ELR (cell line): ENCODE measurements around the gene ASGR2.
"Not testable (repeated sequence)": the region's sequence is repeated elsewhere in the genome, so short reads cannot be mapped to it uniquely, and the experiment has no call there.

Source experiments
- DNase-seq: peaks from one replicate; pipeline ENCODE4 v3.0.0-alpha.2; 2015; ENCODE audit warnings: low read depth

ASGR2 gene

DNA sequence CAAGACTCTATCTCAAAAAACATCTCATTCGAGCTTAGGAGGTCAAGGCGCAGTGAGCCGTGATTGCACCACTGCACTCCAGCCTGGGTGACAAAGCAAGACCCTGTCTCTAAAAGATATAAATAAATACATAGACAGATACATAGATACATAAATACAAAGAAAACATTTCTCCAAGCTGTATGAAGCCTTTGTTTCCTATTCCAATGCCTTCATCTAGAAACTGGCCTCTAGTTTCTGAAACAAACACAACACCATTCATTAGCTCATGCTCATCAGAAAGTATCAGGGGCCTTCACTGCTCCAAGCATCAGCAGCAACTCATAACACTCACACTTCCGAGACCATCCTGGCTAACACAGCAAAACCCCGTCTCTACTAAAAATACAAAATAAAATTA is 10.3 kb upstream of the ASGR2 start:
- no peak for DNase-seq

DNA sequence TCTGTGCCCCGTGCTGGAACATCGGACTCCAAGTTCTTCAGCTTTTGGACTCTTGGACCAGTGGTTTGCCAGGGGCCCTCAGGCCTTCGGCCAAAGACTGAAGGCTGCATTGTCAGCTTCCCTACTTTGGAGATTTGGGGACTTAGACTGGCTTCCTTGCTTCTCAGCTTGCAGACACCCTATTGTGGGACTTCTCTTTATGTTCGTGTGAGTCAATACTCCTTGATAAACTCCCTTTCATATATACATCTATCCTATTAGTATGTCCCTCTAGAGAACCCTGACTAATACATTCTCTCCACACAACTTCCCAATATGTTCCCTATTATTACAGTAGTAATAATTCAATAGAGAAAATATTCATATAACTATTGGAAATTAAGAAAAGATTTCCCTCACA is 9.2 kb upstream of the ASGR2 start:
- DNase-seq, result no peak

DNA sequence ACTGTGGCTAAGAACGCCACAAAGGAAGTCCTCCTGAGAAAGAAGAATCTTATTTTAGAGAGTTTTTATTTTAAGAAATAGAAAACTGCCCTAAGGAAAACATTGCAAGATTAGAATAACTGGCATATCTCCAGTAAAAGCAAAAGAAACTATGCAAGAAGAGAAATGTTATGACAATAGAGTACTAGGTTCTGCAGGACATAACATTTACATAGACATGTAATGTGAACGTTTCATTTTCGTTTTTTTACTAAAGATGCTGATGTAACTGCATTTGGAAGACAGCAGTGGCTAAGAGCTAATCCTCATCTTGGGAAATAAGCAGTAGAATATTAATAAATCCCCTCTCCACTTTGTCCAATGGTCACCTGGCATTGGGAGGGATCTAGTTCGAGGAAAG is 7.8 kb upstream of the ASGR2 start:
- no peak for DNase-seq

DNA sequence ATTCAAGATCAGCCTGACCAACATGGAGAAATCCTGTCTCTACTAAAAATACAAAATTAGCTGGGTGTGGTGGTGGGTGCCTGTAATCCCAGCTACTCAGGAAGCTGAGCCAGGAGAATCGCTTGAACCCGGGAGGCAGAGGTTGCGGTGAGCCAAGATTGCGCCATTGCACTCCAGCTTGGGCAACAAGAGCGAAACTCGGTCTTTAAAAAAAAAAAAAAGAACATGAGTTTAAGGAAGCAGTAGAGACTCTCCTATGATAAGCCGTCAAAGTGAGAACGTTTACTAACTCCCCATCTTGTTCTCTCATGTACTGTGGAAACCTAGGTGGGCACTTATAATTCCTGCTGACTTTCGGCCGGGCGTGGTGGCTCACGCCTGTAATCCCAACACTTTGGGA is 6.0 kb upstream of the ASGR2 start:
- DNase-seq, result not testable (repeated sequence)

DNA sequence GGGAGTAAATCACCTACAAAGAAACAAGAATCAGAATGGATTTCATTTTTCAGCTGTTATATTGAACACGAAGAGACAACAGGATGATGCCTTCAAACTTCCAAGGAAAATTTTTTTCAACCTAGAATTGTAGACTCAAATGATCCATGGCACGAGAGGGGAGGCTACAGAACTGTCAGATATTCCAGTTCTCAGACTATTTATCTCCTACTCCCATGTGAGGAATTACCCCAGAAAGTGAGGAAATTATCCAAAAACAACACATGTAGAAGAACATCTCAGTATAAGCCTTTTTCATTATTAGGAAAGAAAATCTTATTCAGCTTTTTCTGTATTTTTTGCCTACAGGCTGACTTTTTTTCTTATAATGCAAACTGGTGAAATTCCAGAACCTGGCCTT is 5.5 kb upstream of the ASGR2 start:
- DNase-seq, result no peak

DNA sequence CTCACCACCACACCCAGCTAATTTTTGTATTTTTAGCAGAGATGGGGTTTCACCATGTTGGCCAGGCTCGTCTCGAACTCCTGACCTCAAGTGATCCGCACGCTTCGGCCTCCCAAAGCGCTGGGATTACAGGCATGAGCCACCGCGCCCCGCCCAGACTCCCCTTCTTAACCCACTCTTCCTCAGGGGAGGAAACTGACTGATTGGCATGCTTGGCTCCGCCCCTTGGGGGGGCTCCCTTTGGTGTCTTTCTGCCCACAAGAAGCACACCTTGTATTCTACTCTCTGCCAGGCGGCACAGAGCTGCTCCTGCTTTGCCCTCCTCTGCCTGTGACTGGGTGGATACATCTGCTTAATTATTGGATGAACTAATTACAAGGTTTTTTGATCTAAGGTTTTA is 4.7 kb upstream of the ASGR2 start:
- DNase-seq, result no peak

DNA sequence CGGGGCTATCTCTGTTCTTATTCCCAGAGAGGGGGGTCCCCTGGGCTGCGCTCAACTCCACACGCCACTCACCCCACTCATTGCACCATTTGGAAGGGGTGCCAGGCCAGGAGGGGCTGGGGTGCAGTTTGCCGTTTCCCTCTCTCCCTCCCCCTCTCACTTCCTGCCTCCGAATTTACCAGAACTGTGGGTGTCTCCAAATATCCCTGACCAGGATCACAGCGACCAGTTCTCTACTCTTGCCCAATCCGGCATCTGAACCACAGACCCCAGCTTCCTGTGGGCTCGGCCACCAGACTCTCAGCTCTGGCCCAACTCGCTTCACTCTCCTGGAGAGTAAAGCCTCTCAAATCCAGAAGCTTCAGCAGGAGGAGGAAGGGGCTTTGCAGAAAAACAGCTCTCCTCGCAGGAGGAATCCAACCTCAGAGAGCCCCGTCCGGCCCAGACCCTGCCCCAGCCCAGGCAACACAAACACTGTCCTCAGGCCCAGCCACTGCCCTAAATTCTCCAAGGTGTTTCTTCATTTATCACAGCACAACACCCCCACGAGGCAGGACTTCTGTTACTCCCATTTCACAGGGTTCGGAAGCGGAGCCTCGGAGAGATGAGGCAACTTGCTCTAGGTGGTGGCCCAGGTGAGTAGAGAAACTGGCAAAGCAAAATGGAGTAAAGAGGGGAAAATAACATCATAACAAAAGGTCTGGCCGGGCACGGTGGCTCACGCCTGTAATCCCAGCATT is 423 bp upstream of the ASGR2 start:
- DNase-seq, result no peak

DNA sequence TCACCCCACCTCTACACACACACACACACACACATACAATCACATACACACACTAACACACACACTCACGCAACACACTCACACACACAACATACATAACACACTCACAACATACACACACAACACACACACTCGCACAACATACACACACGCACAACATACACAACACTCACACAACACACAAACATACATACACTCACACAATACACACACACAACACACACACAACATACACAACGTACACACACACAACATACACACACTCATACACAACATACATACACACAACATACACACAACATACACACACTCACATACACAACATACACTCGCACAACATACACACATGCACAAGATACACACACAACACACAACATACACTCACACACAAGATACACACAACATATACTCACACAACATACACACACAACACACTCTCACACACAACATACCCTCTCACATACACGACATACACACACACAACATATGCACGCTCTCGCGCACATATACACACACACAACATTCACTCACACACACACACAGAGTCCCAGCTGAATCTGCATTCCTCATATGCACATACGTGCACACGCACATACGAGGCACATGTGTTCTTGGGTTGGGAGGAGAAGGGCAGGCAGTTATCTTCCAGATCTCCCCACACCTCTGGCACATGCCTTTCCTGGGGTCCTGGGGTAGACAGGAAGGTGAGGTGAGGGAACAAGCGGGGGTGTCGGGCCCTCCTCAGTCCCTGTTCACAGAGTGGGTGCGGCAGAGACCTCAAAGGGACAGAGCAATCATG is 1.1 kb downstream of the ASGR2 start:
- no peak for DNase-seq

DNA sequence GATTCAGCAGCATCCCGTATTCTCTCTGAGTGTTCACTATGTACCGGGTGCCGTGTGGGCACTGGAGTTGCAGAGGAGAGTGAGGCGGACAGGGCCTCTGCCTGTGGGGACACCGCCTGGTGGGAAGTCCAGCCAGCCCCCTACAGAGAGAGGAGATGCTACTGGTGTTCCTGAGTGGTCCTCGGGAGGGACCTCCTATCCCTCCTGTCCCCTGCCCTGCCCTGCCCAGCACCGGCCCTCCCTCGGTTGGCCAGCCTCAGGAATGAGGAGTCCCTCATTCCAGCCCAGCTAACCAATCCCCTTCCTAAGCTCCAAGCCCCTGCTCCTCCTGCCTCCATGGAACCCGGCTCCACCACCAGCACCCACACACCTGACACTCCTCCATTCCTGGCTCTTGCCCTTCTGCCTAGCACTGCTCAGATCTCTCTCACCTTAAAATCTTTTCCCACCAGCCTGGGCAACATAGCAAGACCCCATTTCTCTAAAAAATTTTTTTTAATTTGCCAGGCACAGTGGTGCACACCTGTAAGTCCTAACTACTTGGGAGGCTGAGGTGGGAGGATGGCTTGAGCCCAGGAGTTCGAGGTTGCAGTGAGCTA is 2.0 kb downstream of the ASGR2 start:
- no peak for DNase-seq

DNA sequence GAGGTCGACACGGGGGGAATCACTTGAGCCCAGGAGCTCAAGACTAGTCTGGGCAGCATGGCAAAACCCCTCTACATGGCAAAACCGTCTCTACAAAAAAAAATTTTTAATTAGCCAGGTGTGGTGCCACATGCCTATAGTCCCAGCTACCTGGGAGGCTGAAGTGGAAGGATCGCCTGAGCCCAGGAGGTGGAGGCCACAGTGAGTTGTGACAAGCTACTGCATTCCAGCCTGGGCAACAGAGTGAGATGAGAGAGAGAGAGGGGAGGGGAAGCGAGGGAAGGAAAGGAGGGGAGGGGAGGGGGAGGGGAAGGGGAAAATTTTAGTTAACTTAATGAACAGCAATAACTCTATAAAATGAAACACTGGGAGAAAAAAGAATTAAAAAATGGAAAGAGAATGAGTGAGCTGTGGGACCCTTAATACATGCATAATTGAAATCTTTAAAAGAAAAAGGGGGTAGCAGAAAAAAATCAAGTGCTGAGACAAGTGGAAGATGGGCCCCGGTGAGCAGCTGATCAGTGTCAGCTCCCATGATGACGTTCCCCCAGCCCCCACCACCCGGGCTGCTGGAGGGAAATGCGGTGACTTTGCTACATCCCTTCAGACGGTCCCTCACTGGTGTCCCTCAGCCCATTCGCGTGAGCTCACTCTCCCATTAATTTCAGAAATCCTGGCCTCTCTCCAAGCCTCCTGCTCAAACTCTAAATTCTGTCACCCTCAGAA is 2.7 kb downstream of the ASGR2 start:
- no peak for DNase-seq

DNA sequence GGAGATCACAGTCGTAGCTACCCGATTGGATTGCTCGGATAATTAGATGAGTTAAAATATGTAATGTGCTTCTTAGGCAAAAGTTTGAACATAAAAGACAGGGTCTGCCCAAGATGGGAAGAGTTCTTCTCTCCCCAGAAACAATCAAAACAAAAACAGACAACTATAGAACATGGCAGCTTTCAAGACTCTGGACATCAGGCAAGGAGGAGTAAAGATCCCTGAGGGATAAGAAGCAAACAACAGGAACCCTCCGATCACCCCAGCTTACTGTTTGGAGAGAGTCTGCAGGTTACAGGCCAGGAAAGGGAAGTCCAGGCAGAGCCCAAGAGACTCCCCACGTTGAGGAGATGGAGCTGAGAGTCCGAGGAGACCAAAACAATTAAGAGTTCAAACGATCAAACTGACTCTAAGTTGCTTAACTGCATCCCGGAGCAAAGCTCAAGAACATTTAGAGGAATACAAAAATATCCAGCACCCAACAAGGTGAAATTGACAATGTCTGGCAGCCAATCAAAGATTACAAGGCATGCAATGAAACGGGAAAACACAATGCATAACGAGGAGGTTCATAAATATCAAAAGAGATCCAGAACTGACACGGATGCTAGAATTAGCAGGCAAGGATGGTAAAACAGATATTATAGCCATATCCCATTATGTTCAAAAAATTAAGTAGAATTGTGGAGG is 3.9 kb downstream of the ASGR2 start:
- no peak for DNase-seq

DNA sequence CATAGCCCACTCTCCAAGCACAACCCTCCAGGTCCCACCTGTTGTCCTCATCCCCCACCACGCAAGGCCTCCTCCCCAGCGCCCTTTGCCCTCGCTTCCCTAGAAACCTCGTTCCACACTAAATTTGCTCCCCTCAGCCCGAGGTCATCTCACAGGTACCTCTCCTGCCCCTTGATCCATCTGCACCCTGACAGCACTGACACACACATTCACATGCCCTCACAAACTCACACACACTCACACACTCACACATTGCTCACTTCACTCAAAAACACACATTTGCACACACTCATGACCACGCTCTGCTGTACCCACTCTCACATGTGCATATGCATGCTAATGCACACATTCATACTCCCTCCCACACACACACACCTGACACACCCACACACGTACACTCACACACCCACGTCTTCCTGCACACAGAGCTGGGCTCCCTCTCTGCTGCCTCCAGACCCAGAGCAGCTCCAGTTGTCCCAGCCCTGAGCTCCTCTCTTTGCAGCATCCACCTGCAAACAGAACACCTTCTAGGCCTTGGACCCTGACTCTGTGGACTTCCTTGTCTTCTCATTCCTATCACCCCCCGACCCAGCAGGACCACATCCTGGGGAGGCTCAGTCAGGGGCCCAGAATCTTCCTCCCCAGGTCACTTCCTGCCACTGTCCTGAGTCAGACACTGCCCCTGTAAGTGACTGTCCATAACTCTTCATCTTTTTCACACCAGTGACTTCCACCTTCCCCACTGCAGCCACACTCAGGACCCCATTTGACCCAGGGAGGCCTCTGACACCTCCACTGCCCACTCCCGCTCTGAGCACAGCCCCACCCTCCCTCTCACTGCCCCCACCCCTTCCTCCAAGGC is 4.9 kb downstream of the ASGR2 start:
- DNase-seq, result no peak

DNA sequence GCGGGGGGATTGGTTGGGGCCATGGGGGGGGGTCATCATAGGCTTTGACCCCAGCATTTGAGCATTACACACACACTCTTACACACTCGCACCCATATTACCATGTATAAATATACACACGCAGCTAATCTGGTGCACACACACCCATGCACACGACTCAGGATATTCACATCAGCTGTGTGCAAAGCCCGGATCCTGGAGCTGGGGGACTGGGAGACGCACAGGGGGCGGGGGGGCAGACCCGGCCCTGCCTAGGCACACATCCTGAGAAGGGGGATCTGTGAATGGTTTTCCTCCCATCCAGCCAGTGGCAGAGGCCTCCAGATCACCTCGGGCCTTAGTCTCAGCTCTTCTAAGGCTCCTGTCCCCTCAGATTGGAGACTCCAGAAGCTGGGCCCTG is 5.6 kb downstream of the ASGR2 start:
- DNase-seq, result no peak

DNA sequence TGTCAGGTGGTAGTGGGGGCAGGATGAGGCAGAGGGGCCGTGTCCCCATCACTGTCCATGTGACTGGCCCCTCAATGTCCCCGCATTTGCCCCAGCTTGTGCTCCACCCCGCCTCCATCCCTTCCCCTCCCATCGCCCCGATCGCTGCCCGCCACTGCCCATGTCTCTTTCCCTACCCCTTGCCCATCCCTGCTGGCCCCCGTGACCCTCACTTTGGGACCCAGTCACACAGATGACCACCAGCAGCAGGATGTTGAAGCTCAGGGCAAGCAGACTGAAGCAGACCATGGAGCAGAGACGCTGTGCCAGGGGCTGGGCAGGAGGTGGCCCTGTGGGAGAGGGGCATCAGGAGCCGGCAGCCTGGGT is 6.1 kb downstream of the ASGR2 start:
- no peak for DNase-seq

DNA sequence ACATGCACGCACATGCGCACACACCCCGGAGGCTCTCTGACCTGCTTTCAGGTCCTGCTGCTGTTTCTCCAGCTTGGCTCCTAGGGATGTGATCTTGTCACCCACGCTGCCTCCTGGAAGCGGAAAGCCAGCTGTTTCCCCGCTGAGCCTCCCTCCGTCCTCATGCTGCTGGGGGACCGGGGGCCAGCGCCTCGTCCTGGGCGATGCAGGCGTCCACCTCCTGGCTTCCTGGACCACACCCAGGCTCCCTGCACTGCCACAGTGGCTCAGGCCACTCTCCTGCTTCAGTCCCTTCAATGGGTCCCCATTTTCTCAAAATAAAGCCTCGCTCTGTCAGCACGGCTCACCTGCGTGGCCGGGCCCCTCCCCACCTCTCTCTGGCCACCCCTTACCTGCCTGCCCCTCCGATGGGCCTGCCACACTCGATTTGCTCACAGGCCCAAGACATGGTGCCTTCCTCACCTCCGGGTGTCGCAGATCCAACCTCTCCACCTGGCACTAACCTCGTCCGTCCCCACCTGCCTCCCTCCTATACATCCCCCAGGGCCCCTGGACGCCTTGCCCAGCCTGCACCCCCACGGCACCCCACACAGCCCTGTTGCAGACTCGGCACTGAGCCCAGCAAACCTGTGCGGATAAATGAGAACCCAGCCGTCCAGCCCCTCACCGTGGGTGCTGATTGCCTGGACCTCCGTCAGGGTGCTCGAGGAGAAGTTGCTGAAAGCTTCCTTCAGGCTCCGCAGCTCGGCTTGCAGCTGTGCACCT is 6.6 kb downstream of the ASGR2 start:
- no peak for DNase-seq

DNA sequence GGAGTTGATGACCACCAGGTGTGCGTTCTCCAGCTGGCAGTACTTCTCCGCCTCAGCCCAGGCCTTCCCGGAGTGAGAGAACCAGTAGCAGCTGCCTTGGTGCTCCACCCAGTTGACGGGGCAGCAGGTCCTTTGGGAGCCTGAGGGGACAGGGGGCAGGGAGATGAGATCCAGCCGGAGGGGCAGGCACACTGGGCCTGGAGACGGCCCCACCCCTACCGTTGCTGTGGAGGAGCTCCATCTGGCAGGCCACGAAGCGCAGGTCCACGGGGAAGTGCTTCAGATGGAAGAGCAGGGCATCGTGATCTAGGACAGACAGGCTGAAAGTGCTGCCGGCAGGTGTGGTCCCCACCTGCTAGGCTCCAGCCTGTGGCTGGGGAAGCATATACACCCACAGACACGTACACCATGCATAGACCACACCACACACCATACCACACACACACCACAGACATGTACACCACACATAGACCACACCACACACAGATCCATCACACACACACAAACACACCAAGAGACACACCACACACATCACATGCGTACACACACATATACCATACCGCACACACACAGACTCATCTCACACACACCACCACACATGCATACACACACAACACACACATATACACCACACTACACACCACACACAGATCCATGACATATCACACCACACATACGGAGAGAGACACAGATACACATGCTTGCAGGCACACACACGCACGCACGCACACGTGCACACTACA is 7.4 kb downstream of the ASGR2 start:
- no peak for DNase-seq

DNA sequence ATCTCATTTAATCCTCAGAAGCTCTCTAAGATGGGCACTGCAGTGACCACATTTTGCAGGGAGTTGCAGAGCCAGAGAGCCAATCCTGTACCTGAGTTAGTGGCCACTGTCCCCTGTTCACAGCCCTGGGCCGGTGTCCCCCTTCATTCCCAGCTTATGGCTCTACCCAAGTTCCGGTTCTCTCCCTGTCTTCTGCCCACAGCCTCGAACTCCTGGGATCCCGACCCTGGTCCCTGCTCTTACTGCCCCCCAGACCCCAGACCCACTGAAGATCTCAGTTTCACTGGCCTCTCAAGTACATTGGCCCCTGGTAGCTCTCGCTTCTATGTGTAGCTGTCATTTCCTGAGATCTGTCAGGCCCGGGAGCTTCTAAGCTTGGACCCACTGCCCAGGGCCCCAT is 12.2 kb downstream of the ASGR2 start:
- no peak for DNase-seq

DNA sequence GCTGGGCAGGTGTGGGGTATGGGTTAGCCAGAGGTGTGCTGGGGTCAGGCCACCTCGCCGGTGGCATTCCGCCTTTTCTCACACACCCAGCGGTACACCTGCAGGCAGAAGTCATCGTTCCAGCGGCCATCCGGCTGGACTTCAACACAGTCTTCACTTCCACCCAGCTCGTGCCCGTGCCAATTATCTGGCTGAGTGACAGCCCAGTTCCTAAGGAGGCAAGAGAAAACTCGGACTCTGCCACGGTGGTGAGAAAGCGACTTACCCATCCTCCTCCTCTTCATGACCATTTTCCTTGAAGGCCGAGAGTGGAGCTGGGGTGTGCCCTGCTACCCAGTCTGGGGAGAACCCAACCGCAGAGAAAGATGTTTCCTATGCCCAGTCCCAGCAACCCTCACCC is 13.1 kb downstream of the ASGR2 start:
- no peak for DNase-seq

DNA sequence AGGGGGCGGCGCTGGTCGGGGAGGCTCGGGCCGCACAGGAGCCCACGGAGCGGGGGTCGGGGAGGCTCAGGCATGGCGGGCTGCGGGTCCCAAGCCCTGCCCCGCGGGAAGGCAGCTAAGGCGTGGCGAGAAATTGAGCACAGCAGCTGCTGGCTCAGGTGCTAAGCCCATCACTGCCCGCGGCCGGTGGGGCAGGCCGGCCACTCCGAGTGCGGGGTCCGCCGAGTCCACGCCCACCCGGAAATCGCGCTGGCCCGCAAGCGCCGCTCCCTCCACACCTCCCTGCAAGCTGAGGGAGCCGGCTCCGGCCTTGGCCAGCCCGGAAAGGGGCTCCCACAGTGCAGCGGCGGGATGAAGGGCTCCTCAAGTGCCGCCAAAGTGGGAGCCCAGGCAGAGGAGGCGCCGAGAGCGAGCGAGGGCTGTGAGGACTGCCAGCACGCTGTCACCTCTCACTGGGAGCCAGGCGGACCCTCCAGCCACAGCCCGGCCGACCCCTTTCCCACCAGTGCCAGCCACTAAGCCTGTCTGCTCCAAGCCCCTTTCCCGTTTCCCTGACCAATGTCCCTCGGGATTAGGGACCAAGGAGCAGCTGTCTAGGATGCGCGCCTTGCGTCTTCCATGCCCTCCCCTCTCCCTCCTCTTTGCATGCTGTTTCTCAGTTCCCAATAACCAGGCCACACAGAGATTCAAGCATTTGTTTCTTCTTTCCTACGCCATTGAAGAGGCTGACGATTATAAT is 13.8 kb downstream of the ASGR2 start:
- DNase-seq, result not testable (repeated sequence)
